ENCODE results near the gene ZNF765. TPM values are rescaled to one million over a fixed set of nuclear protein-coding genes. Genes with fewer than 3 reads are reported as not detected.
"Not testable (repeated sequence)": the region's sequence is repeated elsewhere in the genome, so short reads cannot be mapped to it uniquely, and the experiment has no call there.

ZNF765 gene
- total and polyA plus RNA-seq, 2 donors (not counting 1 experiment from before 2014, with no cell fraction given): 5.3 to 24.0 TPM

GRCh38 chr19:53467485-53468262 lies 72.7 kb downstream of the ZNF765 start, which contains the start of gene ZNF813:
TSS of gene ZNF813 (plus strand) at chr19:53467733. CDS start at chr19:53483823, 16,090 bp downstream.
- Mint-ChIP-seq H3K27me3 (peaks cover 18% of the 10 kb centered on the region), H3K27ac (peak within 1 kb of the TSS; percentile 91), H3K4me3 (peak within 1 kb of the TSS; percentile 97), H3K4me1 (peaks cover 32% of the 10 kb centered on the region), H3K9me3 (ENCODE audit: insufficient read depth) (peaks cover 5% of the 10 kb centered on the region)
- peak within 1 kb of the TSS; percentile 35 to 80 for H3K27ac ChIP-seq (ENCODE audit: low read length in 2 of 2)
- H2AFZ ChIP-seq (ENCODE audit: insufficient read depth, low read depth, low read length, poor library complexity, severe bottlenecking): peak within 1 kb of the TSS; percentile 94
- peaks cover 5 to 30% (median 10%) of the 10 kb centered on the region in 3 donors for H3K9me3 ChIP-seq (ENCODE audit: control extremely low read depth in 1 of 3, control insufficient read depth in 2 of 3, insufficient read depth in 1 of 3, low read length in 2 of 3)
- H3K4me1 ChIP-seq (ENCODE audit: control insufficient read depth in 2 of 2, insufficient read depth in 2 of 2, low read length in 2 of 2): peaks cover 6 to 15% of the 10 kb centered on the region in 2 donors
- intact Hi-C loops (cut with micrococcal nuclease): loop anchor here (1.0 to 5.0 kb wide), 7 partner anchors 36 to 733 kb away; partner anchors contain the start of genes ZNF331, ZNF347, ZNF525 and ZNF611
- H3K4me2 ChIP-seq (replicated peaks; ENCODE audit: low read depth, low read length, poor library complexity, severe bottlenecking): peak within 1 kb of the TSS; percentile 86
- H3K27me3 ChIP-seq (replicated peaks in 1 of 4; ENCODE audit: control extremely low read depth in 1 of 4, control insufficient read depth in 3 of 4, insufficient read depth in 4 of 4, low read length in 3 of 4): peaks cover 0 to 25% (median 5%) of the 10 kb centered on the region in 4 experiments
- no peaks in the 10 kb centered on the region for H4K20me1 ChIP-seq (ENCODE audit: control insufficient read depth, insufficient read depth, low read length, poor library complexity, severe bottlenecking)
- ChIA-PET POLR2A (no interaction called here), CTCF (no interaction called here)
- DNase-seq (peak; percentile 95), ATAC-seq (ENCODE audit: low read depth) (peak; percentile 98)
- H3K36me3 ChIP-seq (replicated peaks in 1 of 2; ENCODE audit: control extremely low read depth in 1 of 2, control insufficient read depth in 1 of 2, extremely low read depth in 1 of 2, insufficient read depth in 2 of 2, low read length in 1 of 2): no peaks in the 10 kb centered on the region
- peaks cover 18% of the 10 kb centered on the region for H3K79me2 ChIP-seq (ENCODE audit: control insufficient read depth, insufficient read depth, low read length)
- H3K4me3 ChIP-seq (ENCODE audit: control extremely low read depth in 1 of 5, extremely low read depth in 1 of 5, insufficient read depth in 1 of 5, low read depth in 2 of 5, low read length in 4 of 5): peak within 1 kb of the TSS; percentile 63 to 79 (median 73)
- peak within 1 kb of the TSS; percentile 81 for H3K9ac ChIP-seq (ENCODE audit: low read length)
- no peak for TF ChIP-seq EZH2 (IDR thresholded peaks at IDR 0.05; ENCODE audit: borderline replicate concordance, insufficient read depth, low read depth, low read length, poor library complexity, severe bottlenecking)
- no peak for TF ChIP-seq CTCF (IDR thresholded peaks at IDR 0.05)
- WGBS (ENCODE audit: insufficient coverage): under 1% methylated on average over 47 of the region's 55 CpGs

GRCh38 chr19:53468628-53469027 lies 73.7 kb downstream of the ZNF765 start:
- H3K9me3 Mint-ChIP-seq (ENCODE audit: insufficient read depth); CTCF ChIA-PET; ATAC-seq (ENCODE audit: low read depth); H3K36me3 ChIP-seq (replicated peaks in 1 of 2; ENCODE audit: control extremely low read depth in 1 of 2, control insufficient read depth in 1 of 2, extremely low read depth in 1 of 2, insufficient read depth in 2 of 2, low read length in 1 of 2); H2AFZ ChIP-seq (ENCODE audit: insufficient read depth, low read depth, low read length, poor library complexity, severe bottlenecking); DNase-seq; H3K27ac ChIP-seq (ENCODE audit: low read length in 2 of 2); H4K20me1 ChIP-seq (ENCODE audit: control insufficient read depth, insufficient read depth, low read length, poor library complexity, severe bottlenecking); POLR2A ChIA-PET: not testable (repeated sequence)
- intact Hi-C loops (cut with micrococcal nuclease): loop anchor here (5.0 kb wide), 1 partner anchor 69 kb away; the partner anchor contains the start of gene ZNF331
- H3K4me3 ChIP-seq (ENCODE audit: control extremely low read depth in 1 of 5, extremely low read depth in 1 of 5, insufficient read depth in 1 of 5, low read depth in 2 of 5, low read length in 4 of 5): peak overlapping the region in 3 of 5 experiments; percentile 73 to 79 (median 79)
- H3K9me3 ChIP-seq (ENCODE audit: control extremely low read depth in 1 of 3, control insufficient read depth in 2 of 3, insufficient read depth in 1 of 3, low read length in 2 of 3): peaks cover 4 to 28% (median 5%) of the 10 kb centered on the region in 3 donors
- peaks cover 0 to 17% (median 4%) of the 10 kb centered on the region in 4 experiments for H3K27me3 ChIP-seq (replicated peaks in 1 of 4; ENCODE audit: control extremely low read depth in 1 of 4, control insufficient read depth in 3 of 4, insufficient read depth in 4 of 4, low read length in 3 of 4)
- peaks cover 30% of the 10 kb centered on the region for H3K4me1 Mint-ChIP-seq
- H3K27ac Mint-ChIP-seq: peak overlapping the region; percentile 73
- peaks cover 6 to 15% of the 10 kb centered on the region in 2 donors for H3K4me1 ChIP-seq (ENCODE audit: control insufficient read depth in 2 of 2, insufficient read depth in 2 of 2, low read length in 2 of 2)
- H3K9ac ChIP-seq (ENCODE audit: low read length): peak overlapping the region; percentile 81
- 59% methylated on average over 4 of the region's 8 CpGs for WGBS (ENCODE audit: insufficient coverage)
- H3K79me2 ChIP-seq (ENCODE audit: control insufficient read depth, insufficient read depth, low read length): peaks cover 28% of the 10 kb centered on the region
- H3K4me3 Mint-ChIP-seq: peak overlapping the region; percentile 97
- peaks cover 11% of the 10 kb centered on the region for H3K27me3 Mint-ChIP-seq
- peak overlapping the region; percentile 86 for H3K4me2 ChIP-seq (replicated peaks; ENCODE audit: low read depth, low read length, poor library complexity, severe bottlenecking)

Data from B cell (primary cell).